Smooth muscle cell (in vitro differentiated cells): Measurements from ENCODE around the gene SIGLEC14. TPM values are rescaled to one million over a fixed set of nuclear protein-coding genes. Genes with fewer than 3 reads are reported as not detected.
"Not testable (repeated sequence)": the region's sequence is repeated elsewhere in the genome, so short reads cannot be mapped to it uniquely, and the experiment has no call there.

Experiments used
- DNase-seq: peaks from one replicate; lab custom pipeline; 2025; ENCODE audit not compliant: unreplicated experiment; lab: John Stamatoyannopoulos, UW
- H2AFZ ChIP-seq: fragments of 200-600 bp; sonication (generic); 2 replicates; pipeline ENCODE4 v1.6.0; 2016; ENCODE audit warnings: antibody characterized with exemption, low read depth, mild to moderate bottlenecking
- H3F3A ChIP-seq: fragments of 200-600 bp; sonication (generic); 2 replicates; pipeline ENCODE4 v1.6.0; 2017; ENCODE audit warnings: antibody characterized with exemption, low read depth
- H3K27ac ChIP-seq: fragments of 200-600 bp; sonication (generic); 2 replicates; pipeline ENCODE4 v1.5.1; 2016; ENCODE audit warnings: low read depth, mild to moderate bottlenecking
- H3K27me3 ChIP-seq: fragments of 200-600 bp; sonication (generic); 2 replicates; pipeline ENCODE4 v1.6.1; 2016; ENCODE audit warnings: low read depth, mild to moderate bottlenecking
- H3K36me3 ChIP-seq: fragments of 200-600 bp; sonication (generic); 2 replicates; pipeline ENCODE4 v1.5.1; 2016; ENCODE audit warnings: low read depth
- H3K4me1 ChIP-seq: fragments of 200-600 bp; sonication (generic); 2 replicates; pipeline ENCODE4 v1.5.1; 2016; ENCODE audit warnings: low read depth
- H3K4me2 ChIP-seq: fragments of 200-600 bp; sonication (generic); 2 replicates; pipeline ENCODE4 v1.6.0; 2016; ENCODE audit warnings: mild to moderate bottlenecking
- H3K4me3 ChIP-seq: fragments of 200-600 bp; sonication (generic); 2 replicates; pipeline ENCODE4 v1.5.1; 2016; ENCODE audit warnings: mild to moderate bottlenecking
- H3K79me2 ChIP-seq: fragments of 200-600 bp; sonication (generic); 2 replicates; pipeline ENCODE4 v1.6.0; 2016; ENCODE audit warnings: low read depth, mild to moderate bottlenecking
- H3K9ac ChIP-seq: fragments of 200-600 bp; sonication (generic); 2 replicates; pipeline ENCODE4 v1.6.0; 2016; ENCODE audit warnings: low read depth
- H3K9me3 ChIP-seq: fragments of 200-600 bp; sonication (generic); replicated peaks from 2 replicates; pipeline ENCODE4 v1.5.1; 2016; ENCODE audit warnings: low read depth
- H4K20me1 ChIP-seq: fragments of 200-600 bp; sonication (generic); 2 replicates; pipeline ENCODE4 v1.6.0; 2016; ENCODE audit warnings: low read depth
- CTCF ChIP-seq: fragments of 200-600 bp; sonication (generic); IDR thresholded peaks from 2 replicates; pipeline ENCODE4 v1.5.1; 2017; ENCODE audit warnings: borderline replicate concordance, mild to moderate bottlenecking, antibody characterized with exemption; ENCODE audit not compliant: insufficient read depth, poor library complexity, severe bottlenecking
- WGBS: methylation state at CpG from one replicate; pipeline ENCODE4 v1.1.7; 2016; ENCODE audit warnings: low lambda C conversion rate; 5-methylcytosine and 5-hydroxymethylcytosine counted together
- polyA plus RNA-seq: library from polyadenylated mRNA; unstranded; fragments of >200 nt; fragmentation: Nextera tagmentation; extraction: Ambion mirVana; gene quantifications from 2 replicates; pipeline ENCODE4 v1.2.1, GENCODE V29; 2016
- total RNA-seq: library from RNA; depleted of rRNA; stranded (reverse); fragments of >200 nt; gene quantifications from 2 replicates; pipeline ENCODE4 v1.2.3, GENCODE V29; 2014

SIGLEC14 gene
- not detected in 2 replicates for total RNA-seq
- not detected in 2 replicates for polyA plus RNA-seq

- not testable (repeated sequence) for H3F3A ChIP-seq
These were observed at the start of gene SIGLEC14 for GRCh38 chr19:51646730-51647129. Gene SIGLEC14 (minus strand): TSS chr19:51646825. CDS start chr19:51646759, 66 bp downstream.

GRCh38 chr19:51695702-51696315 is 49.2 kb upstream of the SIGLEC14 start:
- TF ChIP-seq CTCF: no peak
- H3K9ac ChIP-seq: no peak overlapping the region
- peaks cover 4% of the 10 kb centered on the region for H3K4me1 ChIP-seq
- no peaks in the 10 kb centered on the region for H3K27me3 ChIP-seq
- no peak overlapping the region for H3K27ac ChIP-seq
- no peak overlapping the region for H2AFZ ChIP-seq
- H3F3A ChIP-seq: peaks cover 43% of the 10 kb centered on the region
- H3K79me2 ChIP-seq: peaks cover 78% of the 10 kb centered on the region
- WGBS: 96% methylated on average over 14 of the region's 14 CpGs
- H3K36me3 ChIP-seq: no peaks in the 10 kb centered on the region
- no peak overlapping the region for H3K4me2 ChIP-seq
- no peaks in the 10 kb centered on the region for H3K9me3 ChIP-seq
- DNase-seq: no peak
- H3K4me3 ChIP-seq: no peak overlapping the region
- peaks cover 100% of the 10 kb centered on the region for H4K20me1 ChIP-seq

More at GRCh38 chr19:51646730-51647129, at the start of gene SIGLEC14:
- not testable (repeated sequence) for H2AFZ ChIP-seq, H3K4me1 ChIP-seq, H3K79me2 ChIP-seq, H3K4me3 ChIP-seq, H3K27me3 ChIP-seq, H3K9me3 ChIP-seq, H3K9ac ChIP-seq, H3K27ac ChIP-seq, H3K36me3 ChIP-seq, H4K20me1 ChIP-seq, DNase-seq, H3K4me2 ChIP-seq
- WGBS: 83% methylated on average over 5 of the region's 10 CpGs

GRCh38 chr19:51695088-51695487 is 48.5 kb upstream of the SIGLEC14 start:
- Histone ChIP-seq H3F3A (peaks cover 38% of the 10 kb centered on the region), H3K4me1 (peaks cover 4% of the 10 kb centered on the region), H3K9me3 (no peaks in the 10 kb centered on the region), H3K4me2 (no peak overlapping the region), H3K4me3 (no peak overlapping the region), H3K9ac (no peak overlapping the region), H3K79me2 (peaks cover 86% of the 10 kb centered on the region), H3K27me3 (no peaks in the 10 kb centered on the region), H2AFZ (no peak overlapping the region), H3K36me3 (no peaks in the 10 kb centered on the region), H3K27ac (no peak overlapping the region), H4K20me1 (peaks cover 93% of the 10 kb centered on the region)
- DNase-seq: no peak
- WGBS: 95% methylated on average over 9 of the region's 9 CpGs
- TF ChIP-seq CTCF: no peak

- H3K27ac ChIP-seq: no peak overlapping the region
- H3K4me2 ChIP-seq: no peak overlapping the region
- H3K36me3 ChIP-seq: no peaks in the 10 kb centered on the region
- DNase-seq: no peak
- 98% methylated on average over 10 of the region's 10 CpGs for WGBS
- no peaks in the 10 kb centered on the region for H3K27me3 ChIP-seq
- peaks cover 4% of the 10 kb centered on the region for H3K4me1 ChIP-seq
- no peak overlapping the region for H2AFZ ChIP-seq
- H3K9me3 ChIP-seq: no peaks in the 10 kb centered on the region
- no peak overlapping the region for H3K9ac ChIP-seq
- no peak overlapping the region for H3K4me3 ChIP-seq
- H3F3A ChIP-seq: peaks cover 34% of the 10 kb centered on the region
- peaks cover 87% of the 10 kb centered on the region for H4K20me1 ChIP-seq
- peaks cover 91% of the 10 kb centered on the region for H3K79me2 ChIP-seq
- no peak for TF ChIP-seq CTCF
These were observed 47.9 kb upstream of the SIGLEC14 start for GRCh38 chr19:51694318-51695085.
